IPS-NIHi7 (cell line): ENCODE results near the gene NELFCD.
A peak's percentile ranks its signal among the peaks of the same experiment; 100 is the strongest.
"Not testable (repeated sequence)": the region's sequence is repeated elsewhere in the genome, so short reads cannot be mapped to it uniquely, and the experiment has no call there.

Experiments used
- DNase-seq: peaks from one replicate; pipeline ENCODE4 v3.0.0; 2012; ENCODE audit warnings: mixed read lengths; ENCODE audit errors: extremely low spot score

Gene NELFCD

DNA sequence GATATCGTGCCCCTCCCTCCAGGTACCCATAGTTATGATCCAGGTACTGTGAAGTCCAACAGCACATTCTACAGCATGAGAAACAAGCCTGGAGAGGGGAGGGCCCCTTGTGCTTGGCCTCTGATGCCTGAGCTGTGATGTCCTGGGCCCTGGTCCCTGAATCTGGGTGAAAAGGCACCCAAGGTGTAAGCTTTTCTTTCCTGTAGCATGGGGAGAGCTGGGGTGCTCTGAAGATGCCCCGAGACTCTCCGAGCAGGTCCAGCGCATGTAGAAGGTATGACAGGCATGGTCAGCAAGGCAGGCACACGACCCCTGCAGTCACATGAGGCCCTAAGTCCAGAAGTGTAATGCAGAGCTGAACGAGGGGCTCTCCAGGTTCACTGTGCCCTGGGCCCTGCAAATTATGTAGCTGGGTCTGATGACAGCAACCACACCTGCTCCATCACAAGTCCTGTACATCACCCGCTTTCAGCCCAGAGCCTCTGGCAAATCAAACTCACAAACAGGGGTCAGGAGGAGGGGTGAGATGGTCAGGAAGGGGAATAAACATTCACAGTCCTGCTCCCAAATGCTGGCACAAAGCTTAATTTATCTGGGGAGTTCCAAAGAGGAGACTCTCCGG lies 27.8 kb downstream of the NELFCD start:
- no peak for DNase-seq

DNA sequence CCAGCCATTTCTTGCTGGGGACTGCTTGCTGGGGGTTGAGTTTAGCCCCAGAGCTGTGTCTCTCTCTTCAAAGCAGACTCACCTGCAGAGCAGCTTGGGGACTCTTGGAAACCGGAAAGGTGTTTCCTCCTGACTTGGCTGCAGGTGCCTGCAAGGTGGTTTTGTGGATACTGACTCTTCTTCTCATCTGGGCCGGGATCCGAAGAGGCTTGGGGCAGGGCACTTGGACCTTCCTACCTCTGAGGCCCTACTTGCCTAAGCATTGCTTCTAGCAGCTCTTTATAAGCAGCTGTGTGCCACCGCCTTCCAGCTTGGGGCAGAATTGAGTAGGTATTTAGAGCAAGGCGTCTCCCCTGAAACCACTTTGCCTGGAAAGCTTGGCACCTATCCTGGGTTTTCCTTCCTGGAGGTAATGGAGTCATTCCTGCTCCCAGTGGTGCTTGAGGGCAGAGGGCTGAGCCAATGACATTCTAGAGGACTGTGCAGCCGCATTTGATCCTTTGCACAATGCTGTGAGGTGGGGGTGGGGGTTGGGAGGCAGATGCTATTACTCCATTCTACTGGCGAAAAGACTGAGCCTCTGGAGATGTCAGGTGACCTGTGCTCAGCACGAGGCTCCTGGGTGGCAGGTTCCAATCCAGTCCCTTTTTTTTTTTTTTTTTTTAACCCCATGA lies 29.4 kb downstream of the NELFCD start:
- no peak for DNase-seq

DNA sequence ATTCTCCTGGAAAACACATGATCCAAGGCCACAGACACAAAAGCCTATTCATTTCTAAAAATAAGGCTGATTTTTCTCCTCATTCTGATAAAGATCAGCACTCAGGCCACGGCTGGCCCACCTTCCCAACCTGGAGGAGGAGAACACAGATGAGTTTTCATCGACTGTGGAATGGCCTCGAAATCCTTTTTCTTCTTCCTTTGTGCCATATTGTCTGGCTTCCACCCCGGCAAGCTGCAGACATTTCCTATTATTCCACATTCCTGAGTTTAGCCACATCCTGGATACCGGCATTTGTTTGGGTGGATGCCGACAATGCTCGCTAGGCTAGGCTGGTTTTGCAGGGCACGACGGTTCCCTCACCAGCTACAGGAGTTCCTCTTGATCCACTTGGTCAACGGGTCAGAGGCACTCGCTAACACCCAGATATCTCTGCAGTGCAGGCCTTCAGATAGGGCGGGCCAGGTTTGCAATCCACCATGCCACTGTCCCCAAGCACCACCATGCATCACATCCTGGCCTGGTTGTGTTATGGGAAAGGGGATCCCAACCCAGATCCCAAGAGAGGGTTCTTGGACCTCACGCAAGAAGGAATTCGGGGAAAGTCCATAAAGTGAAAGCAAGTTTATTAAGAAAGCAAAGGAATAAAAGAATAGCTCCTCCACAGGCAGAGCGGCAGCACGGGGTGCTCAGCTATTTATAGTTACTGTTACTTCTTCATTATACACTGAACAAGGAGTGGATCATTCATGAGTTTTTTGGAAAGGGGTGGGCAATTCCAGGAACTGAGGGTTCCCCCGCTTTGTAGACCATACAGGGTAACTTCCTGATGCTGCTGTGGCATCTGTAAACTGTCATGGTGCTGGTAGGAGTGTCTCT lies 30.2 kb downstream of the NELFCD start:
- DNase-seq, result no peak

DNA sequence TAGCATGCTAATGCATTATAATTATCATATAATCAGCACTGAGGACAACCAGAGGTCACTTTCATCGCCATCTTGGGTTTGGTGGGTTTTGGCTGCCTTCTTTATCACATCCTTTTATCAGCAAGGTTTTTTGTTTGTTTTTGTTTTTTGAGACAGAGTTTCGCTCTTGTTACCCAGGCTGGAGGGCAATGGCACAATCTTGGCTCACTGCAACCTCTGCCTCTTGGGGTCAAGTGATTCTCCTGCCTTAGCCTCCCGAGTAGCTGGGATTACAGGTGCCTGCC lies 30.8 kb downstream of the NELFCD start:
- DNase-seq, result not testable (repeated sequence)

DNA sequence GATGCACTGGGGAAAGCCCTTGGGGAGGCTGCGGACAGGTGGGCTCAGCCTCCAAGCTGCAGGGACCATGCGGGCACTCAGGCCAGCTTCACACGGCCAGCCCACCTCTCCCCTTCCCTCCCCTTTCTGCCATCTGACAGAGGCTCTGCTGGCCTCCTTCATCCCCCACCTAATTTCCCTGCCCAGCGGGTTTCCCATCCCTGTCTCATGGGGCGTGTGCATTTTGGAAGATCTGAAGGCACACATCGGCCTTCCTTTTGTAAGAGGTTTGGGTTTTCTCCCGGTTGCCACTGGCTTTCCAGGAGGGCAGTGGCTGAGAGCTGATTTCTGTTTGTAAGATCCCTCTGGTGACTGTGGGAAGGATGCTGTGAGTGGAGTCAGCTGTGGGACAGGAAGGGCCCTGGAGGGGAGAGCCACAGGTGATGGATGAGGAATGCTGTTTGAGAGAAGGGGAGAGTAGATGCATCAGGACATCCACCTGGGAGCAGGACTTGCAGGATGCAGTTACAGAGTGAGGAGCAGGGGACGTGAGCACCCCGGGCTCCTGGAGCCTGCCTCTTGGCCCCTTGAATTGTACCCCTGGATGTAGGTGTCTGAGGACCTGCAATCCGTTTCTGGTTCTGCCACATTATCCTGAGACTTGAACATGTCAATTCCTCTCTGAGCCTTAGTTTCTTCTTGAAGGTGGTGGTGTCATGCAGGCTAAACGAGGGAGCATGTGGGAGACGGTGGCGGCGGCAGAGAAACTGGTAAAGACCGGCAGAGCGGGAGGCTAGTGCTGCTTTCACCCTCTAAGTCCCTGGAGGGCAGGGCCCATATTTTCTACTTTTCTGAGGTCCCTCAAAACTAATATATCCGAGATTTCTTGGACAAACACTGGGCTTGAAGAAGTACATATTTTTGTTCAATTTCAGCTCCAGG lies 32.2 kb downstream of the NELFCD start:
- no peak for DNase-seq

DNA sequence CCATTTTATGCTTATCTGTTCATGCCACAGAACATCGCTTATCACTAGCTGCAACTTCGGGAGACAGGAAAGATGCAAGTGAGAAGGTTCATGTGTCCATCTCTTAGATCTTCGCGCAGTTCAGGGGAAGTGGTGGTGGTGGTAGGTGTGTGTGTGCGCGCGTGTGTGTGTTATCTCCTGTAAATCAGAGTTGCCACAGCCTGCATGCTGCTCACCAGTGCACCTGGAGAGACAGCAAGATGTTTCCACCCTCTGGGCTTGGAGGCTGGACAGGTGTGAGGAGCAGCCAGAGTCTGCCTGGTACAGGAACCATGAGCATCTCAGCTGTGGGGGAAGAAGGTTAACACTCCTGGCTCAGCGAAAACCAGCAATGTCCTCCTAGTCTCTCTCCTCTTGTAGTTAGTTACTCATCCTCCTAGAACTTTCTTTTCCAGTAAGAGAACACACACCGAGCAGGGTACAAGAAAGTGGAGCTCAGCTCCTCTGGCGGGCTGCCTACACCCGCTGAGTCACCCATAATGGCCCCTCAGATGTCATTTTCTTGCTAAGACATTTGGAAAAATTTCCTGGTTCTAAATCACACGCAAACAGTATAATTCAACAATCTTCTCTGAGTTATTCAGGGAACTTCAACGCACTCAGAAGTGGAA lies 33.0 kb downstream of the NELFCD start:
- DNase-seq, result peak; percentile 0

DNA sequence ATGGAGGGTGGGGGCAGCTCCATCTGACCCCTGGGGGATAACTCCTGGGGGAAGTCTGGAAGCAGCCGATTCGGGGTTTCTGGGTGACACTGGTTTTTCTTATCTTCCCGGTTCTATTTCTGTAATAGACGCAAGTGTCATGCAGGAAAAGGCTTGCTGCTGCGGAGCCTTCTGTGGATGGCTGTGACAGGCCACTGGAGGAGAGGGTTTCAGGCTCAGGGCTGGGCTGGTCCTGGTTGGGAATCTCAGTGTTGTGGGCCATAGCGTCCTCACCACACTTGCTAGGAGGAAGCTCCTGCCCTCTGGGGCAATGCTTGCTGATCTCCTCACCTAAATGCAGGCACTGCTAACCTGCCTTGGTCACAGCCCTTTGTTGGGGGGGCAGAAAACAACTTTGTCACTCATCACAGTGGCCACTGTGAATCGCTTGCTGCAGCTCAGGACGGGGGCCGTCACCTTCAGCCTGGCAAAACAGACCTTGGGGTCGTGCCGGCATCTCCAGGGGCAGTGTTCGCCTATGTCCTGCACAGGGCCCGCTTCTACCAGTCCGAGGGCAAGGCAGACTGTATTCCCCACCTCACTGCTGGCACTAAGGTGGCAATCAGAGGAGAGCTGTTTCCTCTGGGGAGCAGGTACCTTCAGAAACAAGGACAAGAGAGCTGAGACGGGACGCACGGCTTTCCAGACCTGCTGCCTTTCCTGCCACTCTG lies 33.8 kb downstream of the NELFCD start:
- DNase-seq, result no peak

DNA sequence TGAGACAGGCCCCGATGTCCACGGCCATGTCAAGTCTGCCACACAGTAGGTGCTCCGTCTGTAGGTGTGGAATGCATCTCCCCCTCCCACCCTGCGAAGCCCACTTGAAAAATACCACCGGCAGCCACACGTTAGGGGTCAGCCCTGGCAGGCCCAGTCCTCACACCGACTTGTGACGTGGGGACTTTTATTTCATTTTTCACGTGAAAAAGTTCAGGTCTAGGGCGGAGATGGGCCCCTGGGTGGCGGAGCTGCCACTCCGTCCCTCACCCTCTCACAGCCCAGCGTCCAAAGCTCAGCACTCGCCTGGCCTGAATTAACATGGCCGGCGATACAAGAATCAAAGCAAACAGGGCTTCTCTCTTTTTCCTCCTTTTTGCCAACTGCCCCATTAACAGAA lies 34.4 kb downstream of the NELFCD start:
- DNase-seq, result peak; percentile 1

DNA sequence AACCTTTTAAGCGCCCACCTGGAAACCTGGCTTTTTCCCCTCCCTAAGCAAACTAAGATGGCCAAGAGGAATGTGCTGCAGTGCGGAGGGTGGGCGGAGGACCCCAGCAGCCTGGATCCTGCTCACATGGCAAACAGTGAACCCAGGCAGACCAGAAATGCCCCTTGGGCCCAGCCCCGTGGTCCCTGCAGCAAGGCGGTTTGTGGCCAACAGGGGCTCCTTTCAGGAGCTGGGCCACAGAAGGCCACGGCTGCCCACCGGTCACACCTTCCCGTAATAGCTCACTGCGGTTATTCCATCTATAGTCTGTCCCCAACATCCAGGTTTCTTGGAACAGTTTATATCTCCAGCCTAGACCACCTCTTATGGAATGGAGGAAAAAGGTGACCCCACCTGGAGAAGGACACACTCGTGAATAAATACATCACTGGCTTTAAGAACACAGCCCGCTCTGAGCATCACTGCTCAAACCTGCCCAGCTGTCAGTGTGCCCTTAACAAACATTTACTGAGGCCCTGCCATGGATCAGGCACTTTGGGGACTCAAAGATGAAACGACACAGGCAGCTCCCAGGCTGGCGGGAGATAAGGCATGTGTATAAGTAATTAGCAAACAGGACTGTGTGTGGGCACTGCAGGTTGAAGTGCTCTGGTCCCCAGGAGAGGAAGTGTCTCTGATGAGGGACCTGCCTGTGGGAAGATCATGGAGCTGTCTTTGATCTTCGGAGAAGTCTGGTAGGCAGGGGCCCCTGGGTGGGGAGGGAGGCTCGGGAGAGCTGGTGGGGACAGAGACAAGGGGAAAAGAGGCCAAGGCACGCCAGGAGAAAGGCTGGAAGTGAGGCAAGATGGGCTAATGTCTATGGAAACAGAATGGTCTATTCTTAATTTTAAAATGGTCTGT lies 35.0 kb downstream of the NELFCD start:
- peak; percentile 3 for DNase-seq

DNA sequence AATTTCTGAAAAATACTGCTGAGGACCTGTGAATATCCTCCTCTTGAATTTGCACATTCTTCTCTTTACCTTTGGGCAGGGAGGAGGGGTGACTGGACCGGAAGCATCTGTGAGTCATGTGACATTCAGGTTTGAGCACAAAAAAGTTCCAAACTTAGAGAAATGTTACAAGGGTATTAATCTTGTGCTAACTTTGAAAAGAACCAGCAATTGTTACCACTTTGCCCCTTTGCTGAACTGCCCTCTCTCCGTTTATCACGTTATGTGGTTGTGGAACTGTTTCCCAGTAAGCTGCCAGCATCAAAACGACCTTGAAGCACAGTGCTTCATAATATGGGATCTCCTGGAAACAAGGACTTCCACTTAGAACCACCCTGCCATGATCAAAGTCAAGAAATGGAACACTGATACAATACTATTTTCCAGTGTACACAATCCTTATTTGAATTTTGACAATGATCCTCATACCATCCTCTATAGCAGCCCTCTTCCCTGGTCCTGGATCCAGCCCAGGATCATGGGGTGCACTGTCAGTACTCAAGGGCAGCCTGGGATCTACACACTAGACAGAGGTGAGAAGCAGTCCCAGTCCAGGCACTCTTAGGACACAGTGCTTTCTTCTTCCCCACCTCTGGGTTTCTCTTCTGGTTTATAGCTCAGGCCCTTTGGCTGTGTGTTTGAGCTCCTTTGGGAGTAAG lies 35.9 kb downstream of the NELFCD start:
- DNase-seq, result no peak

DNA sequence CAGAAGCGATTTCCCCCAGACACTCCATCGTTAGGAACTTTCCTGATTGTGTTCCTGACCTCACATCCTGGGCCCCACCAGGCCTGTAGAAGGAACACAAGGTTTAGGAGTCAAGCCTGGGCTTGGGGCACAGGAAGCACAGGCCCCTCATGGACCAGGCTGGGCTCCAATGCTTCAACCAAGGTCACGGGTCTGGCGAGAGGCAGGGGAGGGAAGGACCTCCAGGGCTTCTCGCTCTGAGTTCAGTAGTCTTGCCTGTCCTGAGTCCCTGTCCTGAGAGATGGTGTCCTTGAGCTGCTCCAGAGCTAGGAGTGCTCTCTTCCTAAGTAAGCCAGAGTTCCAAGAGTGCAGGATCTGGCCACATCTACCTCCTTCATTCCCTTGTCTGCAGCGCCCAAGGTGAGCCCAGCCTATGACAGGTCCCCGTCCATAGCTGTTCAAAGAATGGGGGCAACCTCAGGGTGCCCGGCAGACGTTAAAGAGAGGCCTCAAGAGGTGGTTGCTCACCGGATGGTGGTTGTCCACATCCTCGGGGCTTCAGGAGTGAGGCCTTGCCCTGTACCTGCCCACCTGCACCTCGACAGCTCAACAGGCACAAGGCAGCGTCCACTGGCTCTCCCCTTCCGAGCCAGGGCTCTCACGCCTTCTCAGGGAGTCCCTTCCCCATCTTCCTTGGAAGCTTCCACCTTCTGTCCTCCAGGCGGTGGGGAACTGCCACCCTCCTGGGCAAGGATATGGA lies 36.6 kb downstream of the NELFCD start:
- peak; percentile 1 for DNase-seq

DNA sequence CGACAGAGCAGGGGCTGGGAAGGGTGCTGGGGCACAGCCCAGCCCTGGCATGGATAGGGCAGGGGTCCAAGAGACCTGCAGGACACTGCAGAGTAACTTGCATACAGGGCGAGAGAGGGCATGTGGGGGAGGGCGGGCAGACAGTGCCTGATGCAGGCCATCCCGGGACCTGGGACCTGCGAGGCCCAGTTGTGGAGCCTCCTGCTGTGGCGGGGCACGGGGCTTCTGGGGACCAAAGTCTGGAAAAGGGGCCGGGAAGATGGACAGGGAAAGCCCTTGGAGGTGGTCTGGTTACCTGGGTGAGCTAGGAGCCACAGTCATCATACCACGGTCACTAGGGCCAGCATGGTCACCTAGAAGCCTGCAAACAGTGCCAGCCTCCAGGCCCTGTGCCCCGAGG lies 37.8 kb downstream of the NELFCD start:
- DNase-seq, result peak; percentile 4

DNA sequence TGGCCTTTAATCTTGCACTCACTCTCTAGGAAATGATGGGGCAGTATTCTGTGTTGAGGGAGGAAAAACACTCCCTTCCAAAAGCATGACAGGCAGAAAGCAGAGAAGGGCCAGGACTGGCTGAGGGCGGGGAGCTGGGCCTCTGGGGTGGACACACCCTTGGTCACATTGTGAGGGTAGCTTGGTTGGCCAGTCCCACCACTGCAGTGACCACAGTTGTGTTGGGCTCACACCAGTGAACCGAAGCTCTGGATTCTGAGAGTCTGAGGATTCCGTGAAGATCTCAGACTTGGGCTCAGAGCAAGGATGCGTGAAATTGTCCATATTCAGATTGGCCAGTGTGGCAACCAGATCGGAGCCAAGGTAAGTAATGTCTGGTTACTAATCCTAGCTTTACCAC lies 38.2 kb downstream of the NELFCD start, which contains the start of gene TUBB1:
Gene TUBB1, plus strand, starts transcription at position 213 of the 400 bp plus-strand sequence. Its CDS starts 94 bp downstream, at position 307.
- peak; percentile 2 for DNase-seq

DNA sequence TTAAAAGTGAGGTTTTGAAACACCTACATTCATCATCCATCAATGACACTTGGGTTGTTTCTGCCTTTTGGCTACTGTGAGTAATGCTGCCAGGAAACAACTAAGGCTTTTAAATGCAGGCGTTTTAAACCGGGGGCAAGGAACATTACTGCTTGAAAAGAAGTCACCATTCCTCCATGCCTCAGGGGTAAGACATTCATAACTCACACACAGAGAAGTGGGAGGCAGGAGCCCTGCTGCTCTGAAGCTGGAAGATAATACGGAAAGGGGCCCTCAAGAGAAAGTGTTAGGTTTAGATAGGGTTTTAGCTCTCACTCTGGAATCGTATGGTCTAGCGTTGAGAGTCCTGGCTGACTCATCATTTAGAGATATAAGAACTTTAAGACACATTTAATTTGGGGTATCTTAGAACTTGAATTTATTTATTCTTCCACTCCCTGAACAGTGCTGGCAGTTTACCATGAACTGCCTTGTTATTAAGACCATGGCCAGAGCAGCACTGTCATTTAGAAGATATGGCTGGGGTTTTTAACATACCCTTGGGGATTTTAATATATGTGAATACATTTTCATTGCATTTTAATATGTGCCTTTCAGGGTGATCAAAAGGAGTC lies 40.0 kb downstream of the NELFCD start:
- no peak for DNase-seq

DNA sequence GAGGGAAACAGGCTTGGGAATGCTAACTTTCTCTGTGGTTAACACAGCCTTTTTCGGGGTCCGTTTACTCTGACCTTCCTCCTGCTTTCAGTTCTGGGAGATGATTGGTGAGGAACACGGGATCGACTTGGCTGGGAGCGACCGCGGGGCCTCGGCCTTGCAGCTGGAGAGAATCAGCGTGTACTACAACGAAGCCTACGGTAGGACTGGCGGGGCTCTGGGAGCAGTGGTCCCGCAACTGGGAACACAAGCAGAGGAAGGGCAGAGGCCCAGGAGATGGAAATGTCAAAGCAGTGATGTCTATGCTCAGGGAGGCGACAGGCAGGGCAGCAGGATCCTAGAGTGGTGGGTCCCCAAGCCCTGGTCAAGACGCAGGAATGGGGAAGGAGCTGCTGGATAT lies 41.7 kb downstream of the NELFCD start:
- DNase-seq, result no peak

DNA sequence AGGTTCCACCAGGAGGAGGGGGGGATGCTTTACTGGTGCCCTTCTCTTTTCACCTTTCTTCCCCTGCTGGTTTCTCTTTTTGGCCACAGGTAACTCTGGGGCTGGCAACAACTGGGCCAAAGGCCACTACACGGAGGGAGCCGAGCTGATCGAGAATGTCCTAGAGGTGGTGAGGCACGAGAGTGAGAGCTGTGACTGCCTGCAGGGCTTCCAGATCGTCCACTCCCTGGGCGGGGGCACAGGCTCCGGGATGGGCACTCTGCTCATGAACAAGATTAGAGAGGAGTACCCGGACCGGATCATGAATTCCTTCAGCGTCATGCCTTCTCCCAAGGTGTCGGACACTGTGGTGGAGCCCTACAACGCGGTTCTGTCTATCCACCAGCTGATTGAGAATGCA lies 42.6 kb downstream of the NELFCD start:
- no peak for DNase-seq

DNA sequence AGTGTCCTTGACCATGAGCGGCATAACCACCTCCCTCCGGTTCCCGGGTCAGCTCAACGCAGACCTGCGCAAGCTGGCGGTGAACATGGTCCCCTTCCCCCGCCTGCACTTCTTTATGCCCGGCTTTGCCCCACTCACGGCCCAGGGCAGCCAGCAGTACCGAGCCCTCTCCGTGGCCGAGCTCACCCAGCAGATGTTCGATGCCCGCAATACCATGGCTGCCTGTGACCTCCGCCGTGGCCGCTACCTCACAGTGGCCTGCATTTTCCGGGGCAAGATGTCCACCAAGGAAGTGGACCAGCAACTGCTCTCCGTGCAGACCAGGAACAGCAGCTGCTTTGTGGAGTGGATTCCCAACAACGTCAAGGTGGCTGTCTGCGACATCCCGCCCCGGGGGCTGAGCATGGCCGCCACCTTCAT lies 43.1 kb downstream of the NELFCD start:
- DNase-seq, result no peak

DNA sequence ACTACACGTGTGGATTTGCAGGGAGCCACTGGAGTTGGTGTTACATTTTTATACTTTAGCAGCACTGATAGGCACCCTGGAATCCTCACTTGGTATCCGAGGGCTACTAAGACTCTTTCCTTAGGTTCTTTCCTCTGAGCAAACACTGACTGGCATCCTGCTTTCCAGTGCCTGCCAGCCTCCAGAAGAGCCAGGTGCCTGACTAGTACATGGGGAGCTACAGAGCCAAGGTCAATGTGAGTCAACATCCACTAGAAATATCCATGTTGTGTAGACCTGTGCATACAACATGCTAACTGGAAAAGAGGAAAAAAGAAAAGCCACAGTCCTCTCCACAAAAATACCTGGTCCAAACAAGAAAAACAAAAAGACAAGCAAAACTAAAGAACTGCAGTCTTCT lies 44.0 kb downstream of the NELFCD start:
- no peak for DNase-seq
